ENCODE data around the gene LBX1. TPM values are rescaled to one million over a fixed set of nuclear protein-coding genes. Genes with fewer than 3 reads are reported as not detected.

The LBX1 gene
- total and polyA plus RNA-seq, 5 donors from 2014 or later = not detected

GRCh38 chr10:101257084-101257483, 27.8 kb upstream of the LBX1 start:
- no peak overlapping the region for H3K4me3 Mint-ChIP-seq
- peaks cover 0 to 6% (median 2%) of the 10 kb centered on the region in 7 donors for H3K9me3 Mint-ChIP-seq
- no peak overlapping the region for H3K27ac Mint-ChIP-seq
- Histone ChIP-seq H3K27me3 (ENCODE audit: control insufficient read depth, insufficient read depth, low read length) (no peaks in the 10 kb centered on the region), H3K36me3 (ENCODE audit: control insufficient read depth, insufficient read depth, low read length) (no peaks in the 10 kb centered on the region), H3K27ac (ENCODE audit: insufficient read depth, low read length, poor library complexity, severe bottlenecking) (no peak overlapping the region), H3K9me3 (ENCODE audit: control insufficient read depth in 2 of 2, low read length in 2 of 2) (peaks cover 4 to 5% of the 10 kb centered on the region in 2 experiments), H3K4me3 (ENCODE audit: low read depth, low read length) (no peak overlapping the region), H3K4me1 (ENCODE audit: control insufficient read depth, insufficient read depth, low read length, poor library complexity, severe bottlenecking) (no peaks in the 10 kb centered on the region)
- H3K27me3 Mint-ChIP-seq = peaks cover 47% of the 10 kb centered on the region
- DNase-seq (no peak), ATAC-seq (ENCODE audit: low read depth in 2 of 2) (no peak)
- H3K36me3 Mint-ChIP-seq = no peaks in the 10 kb centered on the region
- H3K4me1 Mint-ChIP-seq = no peaks in the 10 kb centered on the region

GRCh38 chr10:101256387-101256786, 27.1 kb upstream of the LBX1 start:
- Mint-ChIP-seq H3K4me3 (no peak overlapping the region), H3K27ac (no peak overlapping the region)
- no peak for ATAC-seq (ENCODE audit: low read depth in 2 of 2)

GRCh38 chr10:101250136-101250535, 20.9 kb upstream of the LBX1 start:
- H3K9me3 Mint-ChIP-seq = peaks cover 0 to 2% (median 0%) of the 10 kb centered on the region in 7 donors
- peaks cover 43% of the 10 kb centered on the region for H3K27me3 Mint-ChIP-seq
- Histone ChIP-seq H3K36me3 (ENCODE audit: control insufficient read depth, insufficient read depth, low read length) (no peaks in the 10 kb centered on the region), H3K27ac (ENCODE audit: insufficient read depth, low read length, poor library complexity, severe bottlenecking) (no peak overlapping the region), H3K4me3 (ENCODE audit: low read depth, low read length) (no peak overlapping the region), H3K4me1 (ENCODE audit: control insufficient read depth, insufficient read depth, low read length, poor library complexity, severe bottlenecking) (no peaks in the 10 kb centered on the region), H3K27me3 (ENCODE audit: control insufficient read depth, insufficient read depth, low read length) (peaks cover 12% of the 10 kb centered on the region), H3K9me3 (ENCODE audit: control insufficient read depth in 2 of 2, low read length in 2 of 2) (no peaks in the 10 kb centered on the region)
- no peak overlapping the region for H3K27ac Mint-ChIP-seq
- H3K4me3 Mint-ChIP-seq = no peak overlapping the region
- ATAC-seq (ENCODE audit: low read depth in 2 of 2) = no peak
- no peak for DNase-seq
- H3K36me3 Mint-ChIP-seq = no peaks in the 10 kb centered on the region
- no peaks in the 10 kb centered on the region for H3K4me1 Mint-ChIP-seq

More at GRCh38 chr10:101256387-101256786, 27.1 kb upstream of the LBX1 start:
- Histone ChIP-seq H3K9me3 (ENCODE audit: control insufficient read depth in 2 of 2, low read length in 2 of 2) (peaks cover 4 to 5% of the 10 kb centered on the region in 2 experiments), H3K27me3 (ENCODE audit: control insufficient read depth, insufficient read depth, low read length) (no peaks in the 10 kb centered on the region), H3K4me3 (ENCODE audit: low read depth, low read length) (no peak overlapping the region), H3K27ac (ENCODE audit: insufficient read depth, low read length, poor library complexity, severe bottlenecking) (no peak overlapping the region), H3K4me1 (ENCODE audit: control insufficient read depth, insufficient read depth, low read length, poor library complexity, severe bottlenecking) (no peaks in the 10 kb centered on the region), H3K36me3 (ENCODE audit: control insufficient read depth, insufficient read depth, low read length) (no peaks in the 10 kb centered on the region)
- DNase-seq = no peak
- H3K27me3 Mint-ChIP-seq = peaks cover 41% of the 10 kb centered on the region
- peaks cover 0 to 6% (median 2%) of the 10 kb centered on the region in 7 donors for H3K9me3 Mint-ChIP-seq
- H3K4me1 Mint-ChIP-seq = no peaks in the 10 kb centered on the region
- no peaks in the 10 kb centered on the region for H3K36me3 Mint-ChIP-seq

GRCh38 chr10:101249171-101249581, 19.9 kb upstream of the LBX1 start:
- Histone ChIP-seq H3K27me3 (ENCODE audit: control insufficient read depth, insufficient read depth, low read length) (peaks cover 19% of the 10 kb centered on the region), H3K36me3 (ENCODE audit: control insufficient read depth, insufficient read depth, low read length) (no peaks in the 10 kb centered on the region), H3K9me3 (ENCODE audit: control insufficient read depth in 2 of 2, low read length in 2 of 2) (no peaks in the 10 kb centered on the region), H3K4me3 (ENCODE audit: low read depth, low read length) (no peak overlapping the region), H3K4me1 (ENCODE audit: control insufficient read depth, insufficient read depth, low read length, poor library complexity, severe bottlenecking) (no peaks in the 10 kb centered on the region), H3K27ac (ENCODE audit: insufficient read depth, low read length, poor library complexity, severe bottlenecking) (no peak overlapping the region)
- Mint-ChIP-seq H3K27ac (no peak overlapping the region), H3K27me3 (peaks cover 40% of the 10 kb centered on the region), H3K36me3 (no peaks in the 10 kb centered on the region), H3K4me1 (no peaks in the 10 kb centered on the region), H3K9me3 (peaks cover 0 to 2% (median 0%) of the 10 kb centered on the region in 7 donors), H3K4me3 (no peak overlapping the region)
- DNase-seq = no peak
- ATAC-seq (ENCODE audit: low read depth in 2 of 2) = no peak

GRCh38 chr10:101246639-101247038, 17.4 kb upstream of the LBX1 start:
- peaks cover 19% of the 10 kb centered on the region for H3K27me3 ChIP-seq (ENCODE audit: control insufficient read depth, insufficient read depth, low read length)
- no peaks in the 10 kb centered on the region for H3K36me3 ChIP-seq (ENCODE audit: control insufficient read depth, insufficient read depth, low read length)
- H3K36me3 Mint-ChIP-seq = no peaks in the 10 kb centered on the region
- no peak overlapping the region for H3K27ac Mint-ChIP-seq
- H3K4me1 Mint-ChIP-seq = no peaks in the 10 kb centered on the region
- ATAC-seq (ENCODE audit: low read depth in 2 of 2) = no peak
- no peaks in the 10 kb centered on the region for H3K4me1 ChIP-seq (ENCODE audit: control insufficient read depth, insufficient read depth, low read length, poor library complexity, severe bottlenecking)
- H3K27ac ChIP-seq (ENCODE audit: insufficient read depth, low read length, poor library complexity, severe bottlenecking) = no peak overlapping the region
- H3K4me3 Mint-ChIP-seq = no peak overlapping the region
- no peak for DNase-seq
- H3K9me3 ChIP-seq (ENCODE audit: control insufficient read depth in 2 of 2, low read length in 2 of 2) = no peaks in the 10 kb centered on the region
- H3K27me3 Mint-ChIP-seq = peaks cover 46% of the 10 kb centered on the region
- no peak overlapping the region for H3K4me3 ChIP-seq (ENCODE audit: low read depth, low read length)
- peaks cover 0 to 2% (median 0%) of the 10 kb centered on the region in 7 donors for H3K9me3 Mint-ChIP-seq

GRCh38 chr10:101244321-101245050, 15.2 kb upstream of the LBX1 start:
- H3K4me3 Mint-ChIP-seq = no peak overlapping the region
- Histone ChIP-seq H3K36me3 (ENCODE audit: control insufficient read depth, insufficient read depth, low read length) (no peaks in the 10 kb centered on the region), H3K27ac (ENCODE audit: insufficient read depth, low read length, poor library complexity, severe bottlenecking) (no peak overlapping the region), H3K4me1 (ENCODE audit: control insufficient read depth, insufficient read depth, low read length, poor library complexity, severe bottlenecking) (no peaks in the 10 kb centered on the region), H3K27me3 (ENCODE audit: control insufficient read depth, insufficient read depth, low read length) (peaks cover 30% of the 10 kb centered on the region), H3K9me3 (ENCODE audit: control insufficient read depth in 2 of 2, low read length in 2 of 2) (no peaks in the 10 kb centered on the region), H3K4me3 (ENCODE audit: low read depth, low read length) (no peak overlapping the region)
- H3K9me3 Mint-ChIP-seq = peaks cover 0 to 4% (median 0%) of the 10 kb centered on the region in 7 donors
- H3K36me3 Mint-ChIP-seq = no peaks in the 10 kb centered on the region
- H3K4me1 Mint-ChIP-seq = no peaks in the 10 kb centered on the region
- ATAC-seq (ENCODE audit: low read depth in 2 of 2) = no peak
- no peak overlapping the region for H3K27ac Mint-ChIP-seq
- DNase-seq = no peak
- H3K27me3 Mint-ChIP-seq = peaks cover 52% of the 10 kb centered on the region

- Histone ChIP-seq H3K27ac (ENCODE audit: insufficient read depth, low read length, poor library complexity, severe bottlenecking) (no peak overlapping the region), H3K4me1 (ENCODE audit: control insufficient read depth, insufficient read depth, low read length, poor library complexity, severe bottlenecking) (peaks cover 18% of the 10 kb centered on the region), H3K9me3 (ENCODE audit: control insufficient read depth in 2 of 2, low read length in 2 of 2) (no peaks in the 10 kb centered on the region), H3K36me3 (ENCODE audit: control insufficient read depth, insufficient read depth, low read length) (no peaks in the 10 kb centered on the region), H3K4me3 (ENCODE audit: low read depth, low read length) (no peak overlapping the region), H3K27me3 (ENCODE audit: control insufficient read depth, insufficient read depth, low read length) (peaks cover 35% of the 10 kb centered on the region)
- Mint-ChIP-seq H3K9me3 (peaks cover 0 to 6% (median 0%) of the 10 kb centered on the region in 7 donors), H3K4me3 (no peak overlapping the region), H3K36me3 (peaks cover 4% of the 10 kb centered on the region), H3K4me1 (peaks cover 5 to 10% (median 7%) of the 10 kb centered on the region in 4 donors), H3K27ac (no peak overlapping the region), H3K27me3 (peaks cover 55% of the 10 kb centered on the region)
- ATAC-seq (ENCODE audit: low read depth in 2 of 2) = no peak
- no peak for DNase-seq
These were observed 12.8 kb upstream of the LBX1 start for GRCh38 chr10:101241840-101242707.
